Non-pigmented ciliary epithelial cell (primary cell): ENCODE measurements around the gene VPS35L.
"Not testable (repeated sequence)": the region's sequence is repeated elsewhere in the genome, so short reads cannot be mapped to it uniquely, and the experiment has no call there.

Experiments used
- DNase-seq: peaks from one replicate; pipeline ENCODE4 v3.0.0-alpha.2; 2010; ENCODE audit warnings: low read depth

Gene VPS35L

DNA sequence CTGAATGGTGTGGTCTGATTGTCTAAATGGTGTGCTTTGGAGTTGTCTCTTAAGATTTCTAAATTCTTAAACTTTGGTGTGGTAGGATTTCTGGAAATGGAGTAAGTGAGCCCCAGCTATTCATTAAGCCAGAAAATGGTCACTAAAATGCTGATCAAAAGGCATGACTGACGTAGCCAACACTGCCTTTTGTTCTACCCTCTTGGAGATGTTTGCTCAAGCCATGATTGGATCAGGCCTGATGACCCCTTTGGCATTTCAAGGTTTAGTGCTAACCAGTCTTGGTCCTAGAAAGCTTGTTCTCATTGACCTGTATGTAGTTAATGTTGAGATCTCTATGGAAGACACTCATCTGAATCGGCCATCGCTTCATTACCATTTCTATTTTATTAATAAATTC, 94.5 kb downstream of the VPS35L start:
- DNase-seq: no peak

DNA sequence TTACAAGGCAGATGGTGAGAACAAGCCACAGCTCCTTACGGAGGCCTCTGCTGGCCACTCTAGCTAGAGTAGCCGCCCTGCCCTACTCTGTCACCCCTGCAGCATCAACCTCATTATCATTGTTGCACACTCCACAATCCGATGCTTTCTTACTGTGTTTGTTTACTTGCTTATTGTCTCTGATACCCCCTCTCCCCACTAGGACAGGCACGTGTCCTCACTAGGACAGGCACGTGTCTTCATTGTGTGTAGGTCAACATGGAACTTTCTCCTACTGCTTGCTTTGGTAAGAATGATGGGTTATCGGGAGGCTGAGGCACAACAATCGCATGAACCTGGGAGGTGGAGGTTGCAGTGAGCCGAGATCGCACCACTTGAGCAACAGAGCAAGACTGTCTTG, 98.6 kb downstream of the VPS35L start:
- no peak for DNase-seq

DNA sequence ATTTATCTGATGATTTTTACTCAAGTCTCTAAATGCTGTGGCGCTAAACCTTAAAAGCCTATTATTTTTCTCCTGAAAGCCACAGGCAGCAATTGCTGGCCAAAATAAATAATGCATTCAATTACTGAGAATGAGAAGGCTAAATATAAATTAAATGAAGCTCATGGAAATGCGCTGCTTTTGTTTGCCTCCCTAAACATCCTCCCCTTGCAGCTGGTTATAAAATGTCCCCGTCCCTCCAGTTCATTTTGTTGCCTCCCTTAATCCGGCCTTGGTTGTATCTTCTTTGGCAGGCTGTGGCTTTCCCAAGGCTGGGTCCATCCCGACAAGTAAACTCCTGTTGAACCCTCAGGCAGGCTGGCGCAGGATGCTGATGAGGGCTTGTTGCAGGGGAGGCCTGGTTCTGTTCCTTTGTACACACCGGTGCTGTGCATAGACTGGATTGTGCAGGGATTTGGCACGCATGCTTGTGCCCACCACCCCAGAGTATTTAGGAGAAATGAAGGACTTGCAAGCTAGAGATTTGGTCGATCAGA, 99.8 kb downstream of the VPS35L start:
- no peak for DNase-seq

DNA sequence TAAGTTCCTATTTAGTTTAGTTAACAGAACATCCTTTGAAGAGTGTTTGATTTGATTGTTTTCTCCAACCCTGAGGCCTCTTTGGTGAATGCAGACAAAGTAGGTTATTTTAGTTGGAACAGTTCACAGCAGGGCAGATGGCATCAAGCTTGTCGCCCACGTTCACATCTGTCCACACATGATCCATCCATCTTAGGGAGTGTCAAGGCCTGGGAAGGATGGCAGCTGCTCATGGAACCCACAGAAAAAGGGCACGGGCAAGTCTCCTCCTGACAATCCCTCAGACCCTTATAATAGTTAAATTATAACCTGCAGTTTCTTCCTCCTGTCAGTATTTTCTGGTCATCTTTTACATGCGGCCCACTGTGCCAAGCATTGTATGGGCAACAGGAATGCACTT, 102.3 kb downstream of the VPS35L start:
- DNase-seq: no peak

DNA sequence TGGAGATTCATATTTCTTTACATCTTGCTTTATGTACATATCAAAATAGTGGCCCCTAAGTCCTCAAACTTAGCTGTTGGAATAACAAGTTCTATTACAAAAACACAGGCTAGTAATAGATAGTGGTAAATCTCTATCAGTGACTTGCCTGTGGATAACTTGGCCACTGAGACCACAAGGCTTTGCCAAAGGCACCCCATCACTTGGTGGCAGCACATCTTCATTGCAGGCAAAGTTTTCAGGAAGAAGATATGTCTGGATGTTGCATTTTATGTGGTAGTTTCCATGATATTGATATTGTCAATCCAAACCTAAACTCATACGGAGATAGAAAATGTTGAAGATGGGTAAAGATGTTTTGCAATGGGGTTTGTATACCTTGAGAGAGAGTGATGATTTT, 104.1 kb downstream of the VPS35L start:
- no peak for DNase-seq

DNA sequence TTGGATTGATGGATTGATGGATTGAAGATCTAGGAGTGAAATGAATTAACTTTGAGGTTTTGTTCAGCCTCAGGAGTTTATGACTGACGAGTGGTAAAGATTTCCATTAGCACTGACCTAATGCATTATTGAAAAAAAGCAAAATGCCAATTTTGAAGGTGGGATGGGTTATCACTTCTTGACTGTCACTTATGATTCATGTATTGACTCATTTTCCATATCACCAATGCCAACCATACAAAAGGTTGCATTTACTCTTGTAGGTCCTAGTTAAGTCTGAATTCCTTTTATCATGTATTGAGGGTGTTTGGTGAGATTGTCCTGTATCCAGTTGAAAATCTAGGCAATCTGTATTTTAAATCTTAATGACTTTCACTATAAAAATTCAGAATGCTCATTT, 104.9 kb downstream of the VPS35L start:
- DNase-seq: no peak

- no peak for DNase-seq
These were observed 106.8 kb downstream of the VPS35L start for GRCh38 chr16:19662351-19662750.

DNA sequence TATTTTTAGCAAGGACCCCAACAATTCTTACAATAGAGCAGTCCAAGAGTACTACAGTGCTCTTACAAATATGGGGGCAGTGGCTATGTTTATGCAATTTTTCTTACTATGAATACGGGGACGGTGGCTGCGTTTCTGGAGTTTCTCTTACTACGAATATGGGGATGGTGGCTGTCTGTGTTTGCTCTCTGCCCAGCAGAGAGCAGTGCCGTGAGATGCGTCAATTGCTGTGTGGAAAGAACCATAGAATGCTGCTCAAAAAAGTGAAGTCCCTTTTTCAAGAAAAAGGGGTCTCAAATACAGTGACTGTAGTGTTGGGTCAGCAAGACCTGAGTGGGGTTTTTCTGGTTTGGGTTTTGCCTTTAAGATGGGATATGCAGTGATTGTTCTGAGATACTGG, 108.7 kb downstream of the VPS35L start:
- no peak for DNase-seq

DNA sequence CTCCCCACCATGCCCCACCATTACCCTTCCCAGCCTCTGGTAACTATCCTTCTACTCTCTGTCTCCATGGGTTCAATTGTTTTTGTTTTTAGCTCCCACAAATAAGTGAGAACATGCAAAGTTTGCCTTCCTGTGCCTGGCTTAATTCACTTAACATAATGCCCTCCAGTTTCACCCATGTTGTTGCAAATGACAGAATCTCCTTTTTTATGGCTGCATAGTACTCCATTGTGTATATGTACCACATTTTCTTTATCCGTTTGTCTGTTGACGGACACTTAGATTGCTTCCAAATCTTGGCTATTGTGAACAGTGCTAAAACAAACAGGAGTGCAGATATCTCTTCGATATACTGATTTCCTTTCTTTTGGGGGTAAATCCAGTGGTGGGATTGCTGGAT, 109.8 kb downstream of the VPS35L start:
- not testable (repeated sequence) for DNase-seq

GRCh38 chr16:19666477-19666876, 111.0 kb downstream of the VPS35L start:
- no peak for DNase-seq

DNA sequence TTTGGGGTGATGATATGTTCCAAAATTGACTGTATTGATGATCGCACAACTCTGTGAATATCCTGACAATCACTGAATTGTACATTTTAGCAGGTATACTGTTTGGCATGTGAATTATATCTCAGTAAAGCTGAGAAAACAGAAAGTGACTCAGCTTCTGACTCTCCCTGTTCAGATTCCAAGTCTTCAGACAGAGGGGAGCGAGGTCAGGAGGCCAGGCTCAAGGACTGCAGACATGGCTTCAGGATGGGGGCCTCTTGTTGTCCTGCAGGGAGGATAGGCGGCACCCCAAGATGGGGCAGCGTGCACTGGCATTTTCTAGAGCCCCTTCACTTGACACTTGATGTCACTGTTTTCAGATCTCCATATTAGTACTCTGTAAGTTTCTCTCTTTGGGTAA, 116.9 kb downstream of the VPS35L start:
- no peak for DNase-seq

GRCh38 chr16:19674485-19674884, 119.0 kb downstream of the VPS35L start:
- no peak for DNase-seq

DNA sequence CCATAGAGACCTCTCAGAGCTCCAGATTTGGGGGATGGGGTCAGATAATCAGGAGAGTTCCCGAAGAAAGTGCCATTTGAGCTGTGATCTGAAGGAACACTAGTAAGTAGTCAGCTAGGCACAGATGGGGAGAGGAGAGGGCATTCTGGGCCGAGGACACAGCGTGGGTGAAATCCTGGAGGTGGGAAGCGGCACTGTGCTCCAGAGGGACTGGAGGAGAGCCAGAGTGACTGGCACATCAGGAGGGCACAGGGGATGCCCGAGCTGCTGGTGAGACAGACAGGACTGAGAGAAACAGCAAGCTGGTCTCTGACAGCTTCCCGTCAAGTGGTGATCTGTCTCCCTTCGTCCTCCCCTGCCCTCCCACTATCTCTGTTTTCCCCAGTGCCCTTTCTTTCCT, 121.9 kb downstream of the VPS35L start:
- no peak for DNase-seq

GRCh38 chr16:19678804-19679203, 123.3 kb downstream of the VPS35L start:
- no peak for DNase-seq

GRCh38 chr16:19679281-19679680, 123.8 kb downstream of the VPS35L start:
- DNase-seq: not testable (repeated sequence)

DNA sequence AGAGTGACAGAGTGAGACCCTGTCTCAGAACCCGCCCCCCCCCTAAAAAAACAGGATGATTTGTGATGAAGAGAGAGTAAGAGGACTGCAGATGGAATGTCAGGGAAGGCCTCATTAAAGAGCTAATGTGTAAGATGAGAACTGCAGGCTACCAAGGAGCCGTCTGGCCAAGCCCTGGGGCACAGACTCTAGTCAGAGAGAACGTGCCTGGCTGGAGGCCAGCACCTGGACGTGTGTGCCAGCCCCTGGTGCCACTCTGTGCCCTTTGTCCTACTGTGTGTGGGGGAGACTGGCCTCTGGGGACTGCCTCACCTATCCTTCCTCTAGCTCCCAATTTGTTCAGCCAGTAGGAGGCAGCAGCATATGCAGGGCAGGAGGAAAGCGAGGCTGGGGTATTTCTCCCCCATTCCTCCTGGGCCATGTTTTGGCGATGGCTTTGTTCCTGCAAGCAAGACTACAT, 125.4 kb downstream of the VPS35L start:
- DNase-seq: no peak

- DNase-seq: no peak
These were observed 126.1 kb downstream of the VPS35L start for GRCh38 chr16:19681637-19682036.

GRCh38 chr16:19683453-19684236, 128.1 kb downstream of the VPS35L start:
- DNase-seq: no peak

- DNase-seq: no peak
These were observed 129.7 kb downstream of the VPS35L start for GRCh38 chr16:19685176-19685575.

- DNase-seq: no peak
These were observed 131.8 kb downstream of the VPS35L start for GRCh38 chr16:19687279-19687678.

GRCh38 chr16:19688396-19689024, 133.0 kb downstream of the VPS35L start:
- no peak for DNase-seq

GRCh38 chr16:19689342-19689741, 133.8 kb downstream of the VPS35L start:
- no peak for DNase-seq

- DNase-seq: no peak
These were observed 134.7 kb downstream of the VPS35L start for GRCh38 chr16:19690196-19690595.
